HG03139 (cell line): ENCODE results near the gene B3GAT2.

Experiments used
- ATAC-seq: cut with Tn5 transposase; IDR thresholded peaks from one replicate; pipeline ENCODE4 v1.9.1; 2021; ENCODE audit not compliant: unreplicated experiment

Gene B3GAT2

DNA sequence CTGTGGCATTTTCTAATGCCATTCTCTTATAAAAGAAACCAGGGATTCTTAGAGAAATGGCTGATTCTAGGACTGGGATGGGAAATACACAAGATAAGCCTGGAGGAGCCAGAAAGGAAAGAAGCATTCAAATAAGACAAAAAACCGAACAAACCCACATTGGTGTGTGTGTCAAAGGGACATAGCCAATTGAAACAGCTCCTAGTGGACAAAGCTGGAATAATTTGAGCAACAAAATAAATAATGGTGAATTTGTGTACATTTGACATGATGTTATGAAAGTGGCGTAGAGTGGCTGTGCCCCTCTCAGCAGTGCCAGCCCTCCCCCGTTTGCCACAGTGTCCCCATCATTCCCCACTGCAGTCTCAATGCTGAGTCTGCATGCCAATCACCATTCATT lies 55.5 kb downstream of the B3GAT2 start:
- no peak for ATAC-seq

DNA sequence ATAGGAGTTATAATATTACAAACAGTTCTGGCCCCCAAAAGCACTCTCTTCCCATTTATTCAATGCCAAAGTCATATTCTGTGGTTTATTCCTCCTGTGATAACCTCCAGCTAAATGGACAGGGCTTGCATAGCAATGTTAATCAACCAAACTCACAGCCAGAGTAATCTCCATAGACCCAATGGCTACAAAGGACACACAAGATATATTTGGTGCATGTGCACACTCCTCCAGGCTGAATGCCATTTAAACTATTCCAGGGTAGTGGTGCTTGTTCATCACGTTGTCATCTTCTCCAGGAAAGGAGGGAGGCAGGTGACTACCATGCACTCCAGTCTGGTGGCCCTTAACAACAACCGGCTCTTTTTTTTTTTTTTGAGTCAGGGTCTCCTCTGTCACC lies 56.8 kb downstream of the B3GAT2 start:
- no peak for ATAC-seq

GRCh38 chr6:70894001-70894400 lies 62.9 kb downstream of the B3GAT2 start:
- ATAC-seq, result no peak

- no peak for ATAC-seq
Observed at GRCh38 chr6:70889270-70889669, 67.6 kb downstream of the B3GAT2 start.

- ATAC-seq, result no peak
Observed at GRCh38 chr6:70886661-70887060, 70.2 kb downstream of the B3GAT2 start.

DNA sequence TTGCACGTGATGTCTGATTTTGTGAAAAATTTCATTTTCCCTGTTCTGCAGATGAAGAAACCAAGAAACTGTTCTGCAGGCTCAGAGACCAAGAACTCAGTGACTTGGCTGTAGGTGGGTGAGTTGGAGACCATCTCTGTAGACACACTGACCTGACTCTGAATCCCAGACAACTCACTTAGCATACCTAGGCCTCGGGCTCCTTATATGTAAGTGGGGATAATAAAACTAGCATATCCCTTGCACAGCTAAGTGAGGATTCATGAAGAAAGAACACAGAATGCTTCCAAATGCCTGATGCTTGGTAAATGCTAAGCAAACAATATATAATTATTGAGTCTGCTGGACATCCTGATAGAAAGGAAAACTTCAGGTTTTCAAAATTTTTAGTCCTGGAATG lies 70.8 kb downstream of the B3GAT2 start:
- no peak for ATAC-seq

- peak; percentile 68 for ATAC-seq
Observed at GRCh38 chr6:70884074-70884983, 72.5 kb downstream of the B3GAT2 start.

DNA sequence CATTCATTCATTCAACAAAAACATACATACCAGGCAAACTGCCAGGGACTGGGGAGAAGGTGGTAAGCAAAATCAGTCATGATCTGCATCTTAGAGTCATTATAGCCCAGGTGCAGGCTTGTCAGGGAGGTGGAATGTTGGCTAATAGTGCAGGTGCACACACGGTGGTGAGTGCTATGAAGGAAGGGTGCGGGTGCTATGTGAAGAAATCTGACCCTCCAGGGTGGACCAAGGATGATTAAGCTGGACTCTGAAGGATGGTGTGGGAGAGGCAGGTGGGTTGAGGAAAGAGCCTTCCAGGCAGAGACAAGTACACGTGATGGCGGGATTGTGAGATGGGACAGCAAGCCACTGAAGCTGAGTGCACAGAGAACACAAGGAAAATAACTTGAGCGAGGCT lies 77.4 kb downstream of the B3GAT2 start:
- ATAC-seq, result no peak

- no peak for ATAC-seq
Observed at GRCh38 chr6:70874181-70874913, 82.5 kb downstream of the B3GAT2 start.

DNA sequence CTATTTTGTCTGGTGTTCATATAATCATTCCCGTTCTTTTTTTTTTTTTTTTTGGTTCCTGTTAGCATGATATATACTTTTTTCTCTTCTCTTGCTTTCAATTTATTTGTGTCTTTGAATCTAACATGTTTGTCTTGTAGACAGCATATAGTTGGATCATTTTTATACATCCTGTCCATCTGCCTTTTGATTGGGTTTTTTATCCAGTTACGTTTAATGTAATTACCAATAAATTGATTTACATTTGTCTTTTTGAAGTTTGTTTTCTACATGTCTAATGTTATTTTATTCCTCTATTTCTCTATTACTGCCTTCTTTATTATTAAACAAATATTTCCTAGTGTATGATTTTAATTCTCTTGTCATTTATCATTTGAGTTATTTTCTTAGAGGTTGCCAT lies 84.4 kb downstream of the B3GAT2 start:
- no peak for ATAC-seq

- ATAC-seq, result no peak
Observed at GRCh38 chr6:70864401-70864800, 92.5 kb downstream of the B3GAT2 start.

DNA sequence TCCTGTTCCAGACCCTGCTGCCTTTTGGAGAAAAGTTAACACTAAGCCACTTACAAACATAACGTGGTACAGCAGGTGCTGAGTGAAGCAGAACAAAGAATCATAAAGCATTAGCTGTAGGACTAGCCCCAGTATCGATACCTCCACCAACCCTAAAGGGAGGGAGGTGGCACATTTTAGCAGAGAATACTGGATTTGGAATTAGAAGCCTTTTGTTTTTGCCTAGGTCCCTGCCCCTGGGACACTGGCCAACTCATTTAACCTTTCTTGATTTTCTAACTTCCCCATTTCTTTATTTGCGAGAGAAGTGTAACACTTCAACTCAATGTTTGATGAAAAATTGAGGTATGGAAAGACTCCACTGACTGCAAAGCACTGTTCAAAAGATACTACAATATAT lies 93.5 kb downstream of the B3GAT2 start:
- no peak for ATAC-seq

DNA sequence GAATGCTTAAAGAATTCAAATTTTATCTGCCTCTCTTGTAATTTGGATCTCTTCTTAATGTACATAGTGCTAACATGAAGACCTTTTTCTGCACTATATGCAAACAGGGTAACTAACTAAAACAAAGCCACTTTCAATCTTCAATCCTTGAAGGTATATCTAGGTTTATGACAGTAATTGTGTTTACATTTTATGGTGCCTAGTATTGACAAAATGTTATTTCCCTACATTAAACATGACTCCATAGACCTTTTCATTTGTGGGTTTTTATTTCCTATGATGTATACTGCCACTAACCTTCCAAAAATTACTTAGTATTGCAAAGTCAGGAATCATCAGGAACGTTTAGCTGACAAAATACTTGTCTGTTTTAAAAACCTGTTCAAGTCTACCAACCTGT lies 95.9 kb downstream of the B3GAT2 start:
- ATAC-seq, result no peak

GRCh38 chr6:70860045-70860444 lies 96.8 kb downstream of the B3GAT2 start:
- no peak for ATAC-seq

GRCh38 chr6:70857387-70858077 lies 99.3 kb downstream of the B3GAT2 start:
- peak; percentile 99 for ATAC-seq

- no peak for ATAC-seq
Observed at GRCh38 chr6:70852667-70853246, 104.1 kb downstream of the B3GAT2 start.

DNA sequence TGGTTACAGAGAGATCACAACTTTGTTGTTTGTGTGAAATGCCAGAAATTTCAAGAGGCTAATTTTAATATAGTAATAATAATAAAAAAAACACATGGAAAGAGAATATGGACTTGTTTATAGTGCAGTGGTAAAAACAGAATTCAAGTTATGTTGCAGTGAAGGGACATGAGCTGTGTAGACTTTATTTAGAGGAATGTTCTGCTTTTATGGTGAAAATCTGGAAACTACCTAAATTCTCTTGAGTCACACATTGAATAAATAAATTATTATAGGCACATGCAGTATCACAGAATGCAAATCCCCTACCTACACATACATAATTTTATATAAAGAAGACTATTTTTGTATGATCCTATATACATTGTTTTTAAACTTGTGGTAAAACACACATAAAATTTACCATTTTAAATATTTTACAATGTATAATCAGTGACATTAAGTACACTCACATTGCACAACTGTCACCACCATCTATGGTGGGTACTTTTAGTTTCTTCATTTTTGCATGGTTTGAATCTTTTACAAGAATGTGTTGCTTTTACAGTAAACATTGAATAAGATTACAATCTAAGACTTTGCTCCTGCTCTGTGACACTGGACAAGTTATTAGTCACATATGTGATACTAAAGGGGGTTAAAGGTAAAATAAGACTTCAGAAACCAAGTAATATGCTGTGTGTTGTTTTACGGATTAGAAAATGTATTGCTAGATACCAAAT lies 107.4 kb downstream of the B3GAT2 start:
- no peak for ATAC-seq

DNA sequence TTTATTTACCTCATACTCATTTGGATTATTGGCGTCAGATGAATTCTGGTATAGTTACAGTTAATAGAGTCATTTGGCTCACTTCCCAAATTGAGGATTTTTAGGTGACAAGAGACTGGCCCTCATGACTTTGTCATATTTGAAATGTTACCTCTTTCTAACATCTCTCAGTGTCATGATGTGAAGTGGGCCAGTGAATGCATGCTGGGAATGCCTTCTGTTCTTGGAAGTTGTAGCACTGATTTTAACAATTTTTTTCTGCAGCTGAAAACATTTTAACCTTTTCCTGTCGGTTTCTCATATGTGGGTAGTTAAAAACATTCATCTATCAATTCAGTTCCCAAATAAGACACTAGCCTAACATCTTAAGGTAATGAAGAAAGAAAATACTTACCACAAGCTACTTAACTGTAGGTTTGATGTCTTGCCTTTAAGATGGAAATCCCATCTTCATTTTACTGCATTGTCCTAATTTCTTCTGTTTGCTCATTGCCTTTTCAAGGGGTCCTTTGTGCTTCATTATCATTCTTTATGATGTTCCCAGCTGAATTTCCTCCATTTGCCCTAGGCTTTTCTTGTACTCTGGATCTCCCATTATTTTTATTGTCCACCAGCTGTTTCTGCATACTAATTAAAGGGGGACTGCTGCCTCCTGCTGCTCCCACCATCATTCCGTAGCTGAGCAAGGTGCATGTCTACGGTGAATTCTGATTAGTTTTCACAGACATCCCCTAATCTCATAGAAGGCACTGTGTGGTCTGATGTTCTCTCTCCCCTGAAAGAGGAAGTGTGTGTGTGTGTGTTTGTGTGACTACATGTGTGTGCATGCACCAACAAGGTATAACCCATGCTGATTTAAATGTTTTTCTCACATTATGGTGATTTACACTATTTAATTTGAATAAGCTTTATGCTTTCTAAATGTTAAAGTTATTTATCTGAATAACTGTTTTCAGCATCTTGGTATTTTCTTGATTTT lies 109.5 kb downstream of the B3GAT2 start:
- ATAC-seq, result no peak

GRCh38 chr6:70846207-70846835 lies 110.5 kb downstream of the B3GAT2 start:
- no peak for ATAC-seq
